Stimulated activated CD4-positive, alpha-beta T cell treated with anti-CD3 and anti-CD28 coated beads, Interleukin-1b, Interleukin-23, amount 100 ng/mL, for 4 hours (primary cell): ENCODE measurements around the gene ZNHIT6.
"Not testable (repeated sequence)": the region's sequence is repeated elsewhere in the genome, so short reads cannot be mapped to it uniquely, and the experiment has no call there.

ENCODE experiments used
- DNase-seq, 2 donors: peaks; one replicate each; pipeline ENCODE4 v3.0.0-alpha.2; 2020; ENCODE audit warnings: low read depth in 2 of 2

Gene ZNHIT6

DNA sequence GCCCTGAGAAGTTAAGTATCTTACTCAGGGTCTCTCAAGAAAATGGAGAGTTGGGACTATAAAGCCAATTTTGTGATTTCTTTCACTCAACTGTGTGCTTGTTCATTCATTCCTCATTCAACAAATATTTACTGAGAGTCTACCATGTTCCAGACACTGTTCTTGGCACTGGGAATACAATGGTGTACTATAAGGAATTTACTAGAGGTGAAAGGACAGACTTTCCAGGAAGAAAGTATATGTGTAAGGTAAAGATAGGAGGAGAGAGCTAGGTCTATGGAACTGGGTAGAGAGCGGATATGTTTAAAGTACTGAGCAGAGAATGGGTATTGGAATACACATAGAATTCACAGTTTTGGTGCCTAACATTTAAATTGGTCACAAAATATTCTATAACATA lies 42.3 kb downstream of the ZNHIT6 start:
- DNase-seq: no peak

DNA sequence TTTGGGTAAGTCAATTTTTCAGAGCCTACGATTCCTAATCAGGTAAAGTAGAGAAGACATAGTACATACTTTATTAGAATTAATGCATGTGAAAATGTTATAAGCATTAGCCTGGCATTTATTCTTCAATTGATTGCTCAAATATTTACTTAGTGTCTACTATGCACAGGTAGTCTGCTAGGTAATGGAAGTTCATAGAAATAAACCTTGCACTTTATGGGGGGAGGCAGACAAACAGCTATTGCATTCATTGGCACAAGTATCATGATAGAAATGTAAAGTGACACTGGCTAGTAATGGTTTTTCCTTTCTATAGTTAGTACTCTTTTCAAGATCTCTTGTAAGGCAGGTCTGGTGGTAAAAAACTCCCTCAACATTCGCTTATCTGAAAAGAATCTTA lies 44.9 kb downstream of the ZNHIT6 start:
- DNase-seq: no peak

DNA sequence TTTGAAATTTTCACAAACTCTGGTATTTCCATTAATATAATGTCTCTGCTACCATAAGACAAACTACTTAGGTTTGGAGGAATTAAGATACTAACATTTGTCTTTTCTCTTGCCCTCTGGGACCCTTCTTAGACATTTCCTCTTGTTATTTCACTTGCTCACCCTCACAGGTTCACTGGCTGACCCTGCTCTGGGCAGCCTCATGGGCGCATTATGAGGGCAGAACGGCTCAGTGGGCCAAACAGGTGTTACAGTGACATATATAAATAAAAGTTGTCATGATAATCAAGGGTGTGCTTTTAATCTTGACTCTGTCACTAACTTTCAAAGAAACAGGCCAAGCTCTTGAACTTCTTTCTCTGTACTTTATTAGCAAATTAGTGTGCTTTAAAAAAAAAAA lies 46.5 kb downstream of the ZNHIT6 start:
- no peak for DNase-seq

DNA sequence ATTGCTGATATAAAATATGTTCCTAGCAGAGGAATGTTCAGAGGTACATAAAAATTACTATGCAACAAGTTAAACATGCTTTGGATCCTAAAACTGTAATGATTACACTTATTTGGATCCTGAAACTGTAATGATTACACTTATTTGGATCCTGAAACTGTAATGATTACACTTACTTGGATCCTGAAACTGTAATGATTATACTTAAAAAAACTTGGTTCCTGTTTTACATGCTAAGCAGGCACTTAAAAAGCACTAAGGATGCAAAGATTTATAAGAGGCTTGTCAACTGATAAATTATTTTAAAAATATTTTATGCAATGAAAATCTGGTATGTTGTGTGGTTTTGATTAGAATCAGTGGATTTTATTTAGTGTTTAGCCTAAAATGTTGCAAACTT lies 47.7 kb downstream of the ZNHIT6 start:
- no peak for DNase-seq

DNA sequence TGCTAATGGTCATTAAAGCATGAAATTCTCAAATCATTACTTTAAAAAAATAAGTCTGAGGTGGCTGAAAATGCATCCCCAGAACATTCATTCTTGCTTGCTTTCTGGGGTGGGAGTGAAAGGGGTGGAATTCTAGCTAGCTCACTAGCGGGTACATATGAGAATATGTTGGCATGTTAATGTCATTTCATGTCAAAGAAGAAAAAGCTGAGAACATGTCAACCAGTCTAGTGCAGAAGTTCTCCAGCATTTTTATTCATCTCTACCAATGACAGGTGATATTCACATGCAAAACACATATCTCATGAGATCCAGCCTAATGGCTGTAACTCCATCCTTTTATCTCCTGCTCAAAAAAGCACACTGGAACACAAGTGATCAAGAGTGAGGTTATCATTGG lies 49.1 kb downstream of the ZNHIT6 start:
- no peak for DNase-seq

DNA sequence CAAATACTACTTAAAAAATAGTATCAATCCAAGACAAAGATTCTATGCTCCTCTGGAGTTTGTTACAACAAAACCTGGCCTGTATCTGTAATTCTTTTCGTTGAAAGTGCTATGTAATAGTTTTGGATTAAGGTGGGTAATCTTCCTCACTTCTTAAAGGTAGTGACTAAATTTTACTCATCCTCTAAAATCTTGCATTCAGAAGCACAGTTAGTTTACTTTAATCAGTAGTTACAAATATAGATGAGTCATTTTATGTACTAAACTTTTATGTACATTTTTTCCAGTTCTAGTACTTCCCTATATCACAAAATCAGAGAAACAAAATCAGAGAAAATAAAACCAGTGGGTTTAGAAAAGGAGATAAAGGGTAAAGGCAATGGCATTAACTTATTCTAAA lies 51.3 kb downstream of the ZNHIT6 start:
- DNase-seq: no peak

DNA sequence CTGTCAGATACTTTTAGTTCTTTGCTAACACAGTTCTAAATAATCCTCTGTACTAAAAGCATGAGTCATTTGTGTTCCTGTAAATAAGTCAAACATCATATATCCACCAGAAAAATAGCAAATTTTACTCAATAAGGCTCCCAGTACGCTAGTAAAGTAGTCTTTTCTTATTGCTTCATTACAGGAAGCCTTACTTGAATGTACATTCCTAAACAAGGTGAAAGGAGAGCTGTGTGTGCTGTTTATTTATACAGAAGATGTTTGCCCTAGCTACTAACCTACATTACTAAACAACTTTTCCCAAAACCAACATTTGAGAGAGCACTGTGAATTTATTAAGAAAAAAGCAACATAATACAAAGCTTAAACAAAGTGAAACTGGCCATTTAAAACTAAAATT lies 52.0 kb downstream of the ZNHIT6 start:
- DNase-seq: no peak

DNA sequence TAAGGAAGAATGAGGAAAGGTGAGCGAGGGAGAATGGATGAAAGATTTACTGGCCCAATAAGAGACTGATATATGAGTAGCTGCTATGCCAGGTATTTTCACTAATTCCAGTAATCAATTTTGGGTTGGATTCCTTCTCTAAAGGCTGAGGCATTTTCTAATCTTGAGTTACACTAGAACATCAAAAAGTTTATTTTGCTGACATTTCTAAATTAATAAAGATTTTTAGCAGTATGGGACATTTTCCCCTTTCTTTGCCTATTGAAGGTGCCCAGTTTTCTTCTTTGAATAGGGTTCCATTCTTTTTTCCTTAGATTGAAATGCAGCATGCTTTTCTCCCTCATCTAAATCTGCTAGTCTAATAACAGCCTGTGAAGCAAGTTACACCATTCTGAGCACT lies 52.9 kb downstream of the ZNHIT6 start:
- no peak for DNase-seq

DNA sequence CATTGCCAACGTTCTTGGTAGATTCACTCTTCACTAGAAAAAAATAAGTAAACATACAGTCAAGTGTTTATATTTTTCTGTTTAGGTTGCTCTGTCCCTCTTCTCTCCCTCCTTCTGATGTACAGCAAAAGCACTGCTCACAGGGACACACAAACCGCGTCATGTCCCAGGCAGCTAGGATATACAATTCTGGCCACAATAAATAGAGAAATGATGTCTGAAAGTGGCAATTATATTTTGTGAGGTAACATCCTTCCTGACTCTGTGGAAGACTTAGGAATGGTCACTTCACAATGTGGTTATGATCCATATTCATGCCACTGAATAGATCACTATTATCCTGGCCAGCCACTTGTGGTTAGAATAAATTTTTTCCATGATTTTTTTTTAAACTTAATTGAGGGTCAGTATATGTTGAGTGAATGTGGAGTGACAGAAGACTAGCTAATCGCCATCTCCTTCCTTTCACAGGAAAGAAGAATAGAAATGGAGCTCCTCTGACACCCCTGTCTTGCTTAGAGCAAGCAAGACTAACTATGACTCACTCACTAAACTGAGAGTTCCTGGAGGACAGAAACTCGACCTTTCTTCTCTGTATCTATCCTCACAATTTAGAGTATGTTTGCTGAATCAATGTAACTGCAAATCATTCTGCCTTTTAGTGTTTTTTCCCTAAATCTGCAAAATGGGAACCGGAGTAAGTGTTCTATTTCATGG lies 54.0 kb downstream of the ZNHIT6 start:
- DNase-seq: no peak

DNA sequence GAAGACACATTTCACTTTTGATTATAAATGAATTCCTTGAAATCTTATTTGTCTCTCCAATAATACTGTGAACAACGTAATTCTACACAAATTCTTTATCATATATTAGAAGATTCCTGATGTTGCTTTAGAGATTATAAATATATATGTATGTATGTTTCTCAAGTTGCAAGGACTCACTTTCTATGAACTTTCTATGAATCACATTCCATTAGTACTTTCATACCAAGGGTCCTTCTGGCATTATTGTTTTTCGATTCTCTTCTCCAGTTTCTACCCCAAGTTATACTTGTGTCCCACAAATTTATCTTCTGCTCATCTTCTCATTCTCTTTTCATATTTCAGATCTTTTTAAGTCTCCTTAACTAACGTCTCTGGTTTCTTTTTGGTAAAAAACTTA lies 55.9 kb downstream of the ZNHIT6 start:
- no peak for DNase-seq

DNA sequence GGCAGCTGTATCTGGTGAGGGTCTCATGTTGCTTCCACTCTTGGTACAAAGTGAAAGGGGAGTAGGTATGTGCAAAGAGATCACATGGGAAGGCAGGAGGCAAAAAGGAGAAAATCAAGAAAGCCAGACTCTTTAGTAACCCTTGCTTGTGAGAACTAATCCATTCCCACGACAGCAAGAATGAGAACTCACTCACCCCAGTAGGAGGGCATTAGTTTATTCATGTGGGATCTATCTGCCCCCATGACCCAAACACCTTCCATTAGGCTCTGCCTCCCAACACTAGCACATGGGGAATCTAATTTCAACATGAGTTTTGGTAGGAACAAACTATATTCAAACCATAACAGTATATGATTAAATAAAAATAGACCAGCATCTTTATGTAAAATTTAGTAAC lies 57.6 kb downstream of the ZNHIT6 start:
- DNase-seq: no peak

DNA sequence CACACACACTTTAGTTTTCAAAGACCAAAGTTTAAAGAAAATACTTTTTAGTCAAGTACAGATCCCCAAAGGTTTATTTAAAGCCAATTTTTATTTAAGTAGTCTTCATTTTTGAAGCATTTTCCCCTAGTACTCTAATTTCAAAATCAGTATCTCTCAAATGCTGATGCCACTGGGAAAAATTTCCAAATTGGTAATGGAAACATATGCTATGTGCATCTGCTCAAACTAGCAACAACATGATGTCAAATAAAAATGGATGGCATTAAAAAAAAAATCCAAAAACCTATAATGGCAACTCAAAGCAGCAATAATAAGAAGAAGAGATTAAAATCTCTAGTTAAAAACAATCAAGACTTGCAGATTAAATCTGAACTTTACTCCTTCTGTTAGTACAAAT lies 58.6 kb downstream of the ZNHIT6 start:
- no peak for DNase-seq

DNA sequence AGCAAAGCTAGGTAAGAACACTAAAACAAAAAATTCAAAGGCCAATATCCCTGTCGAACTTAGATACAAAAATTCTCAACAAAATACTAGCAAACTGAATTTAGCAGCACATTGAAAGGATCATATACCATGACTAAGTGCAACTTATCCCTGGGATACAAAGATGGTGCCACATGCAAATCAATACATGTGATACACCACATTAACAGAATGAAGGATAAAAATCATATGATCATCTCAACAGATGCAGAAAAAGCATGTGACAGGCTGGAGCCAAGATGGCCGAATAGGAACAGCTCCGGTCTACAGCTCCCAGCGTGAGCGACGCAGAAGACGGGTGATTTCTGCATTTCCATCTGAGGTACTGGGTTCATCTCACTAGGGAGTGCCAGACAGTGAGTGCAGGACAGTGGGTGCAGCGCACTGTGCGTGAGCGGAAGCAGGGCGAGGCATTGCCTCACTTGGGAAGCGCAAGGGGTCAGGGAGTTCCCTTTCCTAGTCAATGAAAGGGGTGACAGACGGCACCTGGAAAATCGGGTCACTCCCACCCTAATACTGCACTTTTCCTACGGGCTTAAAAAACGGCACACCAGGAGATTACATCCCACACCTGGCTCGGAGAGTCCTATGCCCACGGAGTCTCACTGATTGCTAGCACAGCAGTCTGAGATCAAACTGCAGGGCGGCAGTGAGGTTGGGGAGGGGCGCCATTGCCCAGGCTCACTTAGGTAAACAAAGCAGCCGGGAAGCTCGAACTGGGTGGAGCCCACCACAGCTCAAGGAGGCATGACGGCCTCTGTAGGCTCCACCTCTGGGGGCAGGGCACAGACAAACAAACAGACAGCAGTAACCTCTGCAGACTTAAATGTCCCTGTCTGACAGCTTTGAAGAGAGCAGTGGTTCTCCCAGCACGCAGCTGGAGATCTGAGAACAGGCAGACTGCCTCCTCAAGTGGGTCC lies 66.4 kb downstream of the ZNHIT6 start:
- not testable (repeated sequence) for DNase-seq

DNA sequence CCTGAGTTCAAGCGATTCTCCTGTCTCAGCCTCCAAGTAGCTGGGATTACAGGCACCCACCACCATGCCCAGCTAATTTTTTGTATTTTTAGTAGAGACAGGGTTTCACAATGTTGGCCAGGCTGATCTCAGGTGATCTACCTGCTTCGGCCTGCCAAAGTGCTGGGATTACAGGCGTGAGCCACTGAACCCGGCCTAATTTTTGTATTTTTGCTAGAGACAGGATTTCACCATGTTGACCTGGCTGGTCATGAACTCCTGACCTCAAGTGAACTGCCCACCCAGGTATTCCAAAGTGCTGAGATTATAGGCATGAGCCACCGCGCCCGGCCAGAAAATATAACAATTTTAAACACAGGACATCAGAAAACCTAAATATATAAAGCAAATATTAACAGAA lies 68.3 kb downstream of the ZNHIT6 start:
- not testable (repeated sequence) for DNase-seq

DNA sequence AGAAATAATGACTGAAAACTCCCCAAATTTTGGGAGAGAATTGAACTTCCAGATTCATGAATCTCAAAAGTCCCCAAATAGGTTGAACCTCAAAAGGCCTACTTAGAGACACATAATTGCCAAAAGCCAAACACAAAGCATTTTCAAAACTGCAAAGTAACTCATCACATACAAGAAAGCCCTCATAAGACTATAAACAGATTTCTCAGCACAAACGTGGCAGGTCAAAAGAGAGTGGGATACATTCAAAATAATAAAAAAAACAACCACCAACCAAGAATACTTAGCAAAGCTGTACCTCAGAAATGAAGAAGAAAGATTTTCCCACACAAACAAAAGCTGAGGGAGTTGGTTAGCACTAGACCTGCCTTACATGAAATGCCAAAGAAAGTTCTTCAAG lies 69.8 kb downstream of the ZNHIT6 start:
- no peak for DNase-seq

DNA sequence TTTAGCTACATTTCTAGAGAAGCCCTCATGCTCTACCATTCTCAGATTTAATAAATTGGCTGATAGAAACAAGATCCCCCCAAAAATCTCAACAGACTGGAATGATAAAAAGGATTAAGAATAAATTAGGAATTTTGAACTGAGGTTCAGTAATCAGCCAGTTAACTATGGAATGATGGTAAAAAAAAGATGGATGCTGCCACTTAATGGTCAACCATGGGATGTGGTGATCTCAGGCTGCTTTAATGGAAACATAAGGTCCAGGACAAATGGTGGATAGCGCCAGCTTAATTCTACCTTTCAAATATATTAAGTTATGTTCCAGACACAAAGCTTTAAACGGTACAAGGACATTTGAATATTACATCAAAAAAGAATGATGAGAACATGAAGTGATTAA lies 77.7 kb downstream of the ZNHIT6 start:
- no peak for DNase-seq

DNA sequence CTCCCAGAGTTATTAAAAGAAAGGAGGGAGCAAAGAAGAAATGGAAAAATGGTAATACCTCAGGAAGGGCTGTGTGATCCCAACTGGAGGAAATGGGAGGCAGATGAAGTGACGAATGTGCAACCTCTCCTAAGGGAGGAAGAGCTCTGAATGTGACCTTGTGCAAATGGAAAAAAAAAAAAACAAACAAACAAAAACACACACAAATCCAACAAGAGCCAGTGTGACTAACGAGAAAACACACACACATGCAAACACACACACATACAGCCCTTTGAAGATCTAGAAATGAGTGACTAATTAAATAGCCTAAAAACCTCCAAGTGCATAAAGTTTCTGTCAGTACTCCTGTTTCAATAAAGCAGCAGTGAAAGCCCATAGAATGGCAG lies 78.7 kb downstream of the ZNHIT6 start:
- DNase-seq: no peak

DNA sequence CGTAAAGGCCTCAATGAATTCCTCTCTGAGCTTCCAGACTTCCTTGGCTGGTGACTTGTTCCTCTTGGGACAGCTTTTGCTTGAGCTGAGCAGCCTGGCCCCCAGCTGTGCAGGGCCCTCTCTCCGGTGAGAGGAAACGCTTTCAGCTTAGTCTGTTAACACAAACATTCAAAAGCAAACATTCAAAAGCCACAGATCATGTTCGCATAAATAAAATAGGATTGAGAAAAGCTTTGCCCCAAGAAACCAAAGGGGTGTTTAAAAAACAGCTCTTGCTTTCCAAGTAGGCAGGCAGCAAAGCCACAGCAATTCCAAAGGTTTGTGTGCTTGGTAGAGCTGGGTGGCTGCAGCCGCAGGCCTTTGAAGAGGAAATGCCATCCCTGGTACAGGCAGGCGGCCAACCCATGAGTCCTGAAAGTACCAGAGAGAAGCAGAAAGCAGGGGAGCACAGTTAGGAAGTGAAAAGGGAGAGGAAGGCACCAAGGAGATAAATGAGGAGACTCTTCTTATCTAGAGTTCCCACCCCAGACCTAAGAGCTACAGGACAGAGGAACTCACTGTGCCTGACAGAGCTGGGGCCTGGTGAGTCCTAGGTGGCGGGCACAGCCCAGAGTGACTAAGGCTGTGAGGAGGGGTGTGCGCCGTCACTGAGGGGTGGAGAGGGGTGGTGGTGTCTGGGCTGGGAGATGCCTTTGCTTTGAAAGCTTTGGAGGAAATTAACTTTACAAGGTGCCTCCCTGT lies 79.3 kb downstream of the ZNHIT6 start:
- DNase-seq: no peak

DNA sequence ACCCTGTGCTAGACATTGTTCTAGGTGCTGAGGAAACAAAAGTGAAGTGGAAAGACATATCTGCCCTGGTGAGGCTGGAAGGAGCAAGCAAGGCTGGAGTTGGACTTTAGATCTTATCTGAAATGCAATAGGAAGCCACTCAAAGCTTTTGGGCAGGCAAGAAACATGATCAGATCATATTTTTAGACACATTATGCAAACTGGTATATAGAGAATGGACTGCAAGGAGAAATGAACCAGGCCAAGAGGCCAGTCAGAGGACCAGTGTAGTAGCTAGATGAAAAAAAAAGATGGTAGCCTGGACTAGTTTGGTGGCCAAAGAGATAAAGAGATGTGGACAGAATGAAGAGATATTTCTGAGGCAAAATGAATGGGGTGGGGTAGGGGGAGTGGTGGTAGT lies 81.4 kb downstream of the ZNHIT6 start:
- DNase-seq: no peak

DNA sequence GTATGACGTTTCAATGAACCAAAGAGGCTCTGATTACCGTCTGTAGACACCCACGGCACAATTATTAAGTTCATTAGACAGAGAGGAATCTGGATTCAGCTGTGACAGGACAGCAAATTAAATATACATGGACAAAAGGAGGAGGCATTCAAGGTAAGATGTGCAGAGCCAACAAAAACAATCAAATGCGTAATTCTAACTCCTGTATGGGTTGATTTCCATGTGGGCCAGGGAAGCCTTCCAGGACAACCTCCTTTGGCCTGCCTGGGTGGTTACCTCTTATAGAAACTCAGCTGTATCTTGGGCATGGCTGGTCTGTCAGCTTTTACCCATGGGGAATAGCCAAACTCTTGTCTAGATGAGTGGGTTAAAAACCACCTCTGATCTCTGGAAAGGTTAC lies 83.9 kb downstream of the ZNHIT6 start:
- no peak for DNase-seq

DNA sequence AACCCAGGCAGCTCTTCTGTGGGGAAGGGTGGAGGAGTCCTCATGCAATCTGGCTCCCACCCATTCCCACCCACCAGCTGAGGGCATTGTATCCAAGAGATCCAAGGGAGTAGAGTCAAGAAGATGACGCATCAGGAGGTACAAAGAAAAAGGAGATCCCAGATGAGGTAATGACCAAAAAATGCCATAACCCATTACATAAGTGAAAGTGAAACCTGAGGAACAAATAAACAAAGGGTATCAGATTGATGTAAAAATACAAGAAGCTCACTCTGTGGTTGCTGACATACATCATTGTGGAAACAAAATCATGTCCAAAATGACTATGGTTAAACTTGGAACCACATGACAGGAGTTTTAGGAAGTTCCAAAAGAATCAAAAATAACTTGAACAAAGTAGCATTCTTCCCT lies 85.2 kb downstream of the ZNHIT6 start:
- no peak for DNase-seq

DNA sequence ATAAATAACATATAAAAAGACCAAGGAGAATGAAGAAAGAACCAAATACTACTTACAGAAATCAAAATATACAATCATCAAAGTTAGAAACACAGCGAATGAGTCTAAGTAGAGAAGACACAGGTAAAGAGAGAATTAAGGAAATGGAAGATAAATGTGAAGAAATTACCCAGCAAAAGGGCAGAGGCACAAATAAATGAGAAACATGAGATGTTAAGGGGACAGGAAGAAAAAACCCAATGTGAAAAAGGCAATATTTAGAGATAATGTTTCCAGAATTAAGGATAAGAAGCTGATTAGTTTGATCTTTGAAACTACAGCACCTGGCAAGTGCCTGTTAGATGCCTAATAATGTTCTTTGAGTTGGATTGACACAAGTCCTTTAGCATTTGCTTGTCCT lies 86.8 kb downstream of the ZNHIT6 start:
- no peak for DNase-seq
